Frontal cortex (tissue), 4 donors: ENCODE measurements around the gene ARX. TPM values are rescaled to one million over a fixed set of nuclear protein-coding genes. Genes with fewer than 3 reads are reported as not detected.

Experiments used
- DNase-seq, 2 donors: peaks; one replicate each; pipeline ENCODE4 v3.0.0; 2012; ENCODE audit warnings: low spot score in 2 of 2
- FAIRE-seq: peaks from 2 replicates; lab custom pipeline; 2012; peaks lifted over from hg19 to GRCh38; lab: Jason Lieb, UNC
- total RNA-seq: library from RNA; depleted of rRNA; stranded (reverse); fragments of >200 nt; gene quantifications from one replicate; pipeline ENCODE4 v1.2.3, GENCODE V29; 2014
- donor health status: control.
- donor health status: control.
- donor health status: control.

The ARX gene
- total RNA-seq, 1 donor from 2014 or later = 6.1 TPM

DNA sequence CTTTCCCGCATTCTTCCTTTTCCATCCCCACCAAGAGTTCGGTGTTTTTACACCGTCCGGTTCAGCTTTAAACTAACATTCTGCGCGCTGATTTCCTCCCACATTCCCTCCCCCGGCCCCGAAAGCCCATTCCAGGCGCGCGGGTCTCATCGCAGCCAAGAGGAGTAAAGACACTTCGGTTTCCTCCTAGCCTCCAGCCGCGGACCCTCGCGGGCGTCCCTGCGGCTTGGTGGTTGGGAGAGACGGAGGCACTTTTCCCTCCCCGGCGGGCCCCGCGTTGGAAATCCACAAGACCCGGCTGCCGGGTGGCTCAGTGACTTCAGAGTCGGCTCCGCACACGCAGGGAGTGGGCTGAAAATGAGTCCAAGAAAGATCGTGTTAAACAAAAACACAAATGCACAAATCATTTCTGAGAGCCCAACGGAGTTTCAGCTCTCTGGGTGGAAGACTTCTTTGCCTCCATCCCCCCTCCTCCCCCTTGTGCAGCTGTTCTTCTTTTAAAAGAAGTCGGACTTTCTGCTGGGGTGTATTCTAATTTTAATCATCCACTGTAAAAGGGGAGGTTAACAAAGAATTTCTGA lies 2.0 kb upstream of the ARX start:
- FAIRE-seq (no peak), DNase-seq (no peak)

DNA sequence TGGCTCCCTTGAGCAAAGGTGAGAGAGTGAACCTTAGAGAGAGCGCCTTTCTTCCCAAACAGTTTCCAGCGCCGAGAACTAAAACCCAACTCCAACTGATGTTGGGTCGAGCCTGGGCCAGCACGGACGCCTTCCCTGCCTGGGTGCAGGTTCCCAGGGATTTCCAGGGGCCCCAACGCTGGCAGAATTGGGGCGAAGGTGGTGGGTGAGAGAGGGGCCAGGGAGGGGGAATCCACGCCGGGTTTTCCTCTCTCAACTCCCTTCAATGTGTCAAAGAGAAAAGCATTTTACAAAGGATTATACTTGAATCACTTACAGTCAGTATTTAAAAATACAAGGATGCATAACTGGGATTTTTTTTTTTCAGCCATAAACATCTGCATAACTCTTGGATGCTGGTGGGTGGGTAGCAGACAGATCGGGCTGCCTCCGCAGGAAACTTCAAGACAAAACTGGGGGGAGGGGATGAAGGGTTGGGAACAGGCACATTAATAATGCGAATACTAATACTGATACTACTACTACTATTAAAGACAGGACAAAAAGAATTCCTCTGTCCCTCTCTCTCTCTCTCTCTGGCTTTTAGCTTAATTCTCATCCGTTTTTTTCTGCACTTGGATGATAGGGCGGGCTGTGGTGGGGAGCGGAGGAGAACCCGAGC lies 1.3 kb upstream of the ARX start:
- no peak for FAIRE-seq
- DNase-seq = no peak

DNA sequence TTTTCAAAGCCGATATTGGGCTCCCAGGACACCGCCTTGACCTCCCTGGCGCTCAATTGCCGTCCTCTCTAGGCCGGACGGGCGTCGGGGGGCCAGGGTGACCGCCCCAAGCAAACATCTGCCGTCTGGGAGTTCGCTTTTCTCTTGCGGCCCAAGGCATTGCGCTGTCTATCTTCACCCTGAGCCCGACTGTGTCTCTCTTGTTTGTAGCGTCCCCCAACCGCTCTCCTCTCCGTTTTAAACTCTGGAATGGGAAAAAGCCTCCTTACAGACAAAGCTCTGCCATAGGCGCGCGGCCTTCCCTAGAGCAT lies 551 bp upstream of the ARX start:
- DNase-seq (no peak), FAIRE-seq (no peak)

DNA sequence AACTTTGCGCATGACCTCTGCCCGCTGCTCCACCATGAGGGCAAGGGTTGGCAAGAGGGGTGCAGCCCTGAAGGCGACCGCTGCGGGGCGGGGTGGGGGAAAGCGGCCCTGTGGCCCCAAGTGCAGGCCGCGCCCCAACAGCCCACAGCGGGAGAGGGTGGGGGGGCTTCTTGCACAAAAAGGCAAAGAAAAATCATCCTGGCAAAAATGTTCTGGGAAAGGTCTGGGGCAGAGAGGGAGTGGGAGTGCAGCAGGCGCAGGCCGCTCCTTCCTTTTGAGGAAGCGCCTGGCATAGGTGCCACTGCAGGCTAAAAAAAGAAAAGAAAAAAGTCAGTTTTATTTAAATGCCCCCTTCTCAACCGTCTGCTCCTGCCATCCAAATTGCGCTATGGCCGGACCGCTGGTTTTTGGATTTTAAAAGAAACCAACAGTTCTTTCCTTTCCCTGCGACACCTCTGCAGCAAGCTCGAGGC lies 1.4 kb downstream of the ARX start:
- FAIRE-seq = no peak
- no peak for DNase-seq

DNA sequence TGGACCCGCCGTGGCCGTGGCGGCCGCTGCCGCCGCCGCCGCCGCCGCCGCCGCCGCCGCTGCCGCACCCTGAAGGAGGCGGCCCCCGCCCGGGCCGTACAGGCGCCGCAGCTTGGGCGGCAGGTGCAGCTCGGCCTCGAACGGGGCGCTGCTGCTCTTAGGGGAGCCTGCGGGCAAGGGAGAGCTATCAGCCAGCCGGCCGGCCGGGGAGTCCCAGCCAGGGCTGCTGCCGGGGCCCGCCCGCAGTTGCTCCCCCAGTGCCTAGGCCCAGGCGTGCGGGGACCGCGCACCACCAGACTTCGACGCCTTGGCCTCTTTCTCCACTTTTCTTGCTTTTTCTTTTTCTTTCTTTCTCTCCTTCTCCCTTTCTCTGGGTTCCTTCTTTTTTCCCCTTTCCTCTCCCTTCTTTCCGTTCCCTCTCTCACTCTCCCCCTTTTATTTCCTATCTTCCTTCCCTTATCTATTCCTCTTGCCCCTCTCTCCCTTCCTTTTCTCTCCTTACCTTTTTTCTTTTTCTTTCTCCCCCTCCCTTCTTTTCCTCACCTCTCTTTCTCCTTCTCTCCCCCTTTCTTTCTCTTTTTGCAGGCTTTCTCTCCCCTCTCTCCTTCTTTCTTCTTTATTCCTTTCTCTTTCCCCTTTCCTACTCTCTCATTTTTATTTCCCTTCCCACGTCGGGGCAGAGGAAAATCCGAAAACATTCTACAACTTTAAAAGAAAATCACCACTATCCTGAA lies 2.0 kb downstream of the ARX start:
- no peak for DNase-seq
- no peak for FAIRE-seq

DNA sequence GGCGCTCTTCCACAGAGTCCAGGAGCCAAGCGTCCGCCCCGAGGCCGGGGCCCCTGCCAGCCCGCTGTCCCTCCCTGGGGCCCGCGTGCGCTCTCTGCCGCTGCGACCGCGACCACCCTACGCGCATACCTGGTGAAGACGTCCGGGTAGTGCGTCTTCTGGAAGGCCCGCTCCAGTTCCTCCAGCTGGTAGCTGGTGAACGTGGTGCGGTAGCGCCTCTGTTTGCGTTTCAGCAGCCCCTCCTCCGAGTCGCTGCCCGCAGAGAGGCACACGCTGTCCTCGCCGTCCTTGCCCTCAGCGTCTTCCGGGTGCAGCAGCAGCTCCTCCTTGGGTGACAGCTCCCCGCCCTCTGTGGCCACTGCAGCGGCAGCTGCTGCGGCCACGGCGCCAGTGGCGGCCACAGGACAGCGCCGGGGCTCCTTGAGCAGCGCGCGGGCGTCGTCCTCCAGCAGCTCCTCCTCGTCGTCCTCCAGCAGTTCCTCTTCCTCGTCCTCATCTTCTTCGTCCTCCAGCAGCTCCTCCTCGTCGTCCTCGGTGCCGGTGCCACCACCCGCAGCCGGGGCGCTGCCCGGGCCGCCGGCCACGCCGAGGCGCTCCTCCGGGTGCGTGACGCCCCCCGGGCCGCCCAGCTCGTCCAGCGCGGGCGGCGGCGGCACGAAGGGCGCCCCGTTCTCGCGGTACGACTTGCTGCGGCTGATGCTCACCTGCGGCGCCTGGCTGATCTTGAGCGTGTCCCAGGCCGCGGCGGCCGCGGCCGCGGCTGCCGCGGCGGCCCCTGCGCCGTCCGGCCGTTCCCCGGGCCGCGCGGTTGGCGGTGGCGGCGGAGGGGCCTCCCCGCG lies 2.8 kb downstream of the ARX start:
- DNase-seq = no peak

DNA sequence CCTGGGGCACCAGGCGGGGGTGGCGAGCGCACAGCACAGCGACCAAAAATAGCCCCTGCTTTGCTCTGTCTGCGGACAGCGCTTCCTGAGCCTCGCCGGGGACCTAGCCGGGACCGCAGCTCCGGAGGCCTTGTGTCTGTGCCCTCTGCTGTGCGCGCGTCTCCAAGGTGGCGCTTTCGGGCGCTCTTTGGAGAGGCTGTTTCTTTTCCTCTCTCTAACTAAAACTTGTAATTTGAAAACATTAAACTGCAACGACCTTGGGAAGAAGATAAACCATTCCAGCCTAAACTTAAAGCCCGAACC lies 3.4 kb downstream of the ARX start:
- DNase-seq = no peak
- no peak for FAIRE-seq

More for the DNA sequence above, 2.8 kb downstream of the ARX start:
- no peak for FAIRE-seq

DNA sequence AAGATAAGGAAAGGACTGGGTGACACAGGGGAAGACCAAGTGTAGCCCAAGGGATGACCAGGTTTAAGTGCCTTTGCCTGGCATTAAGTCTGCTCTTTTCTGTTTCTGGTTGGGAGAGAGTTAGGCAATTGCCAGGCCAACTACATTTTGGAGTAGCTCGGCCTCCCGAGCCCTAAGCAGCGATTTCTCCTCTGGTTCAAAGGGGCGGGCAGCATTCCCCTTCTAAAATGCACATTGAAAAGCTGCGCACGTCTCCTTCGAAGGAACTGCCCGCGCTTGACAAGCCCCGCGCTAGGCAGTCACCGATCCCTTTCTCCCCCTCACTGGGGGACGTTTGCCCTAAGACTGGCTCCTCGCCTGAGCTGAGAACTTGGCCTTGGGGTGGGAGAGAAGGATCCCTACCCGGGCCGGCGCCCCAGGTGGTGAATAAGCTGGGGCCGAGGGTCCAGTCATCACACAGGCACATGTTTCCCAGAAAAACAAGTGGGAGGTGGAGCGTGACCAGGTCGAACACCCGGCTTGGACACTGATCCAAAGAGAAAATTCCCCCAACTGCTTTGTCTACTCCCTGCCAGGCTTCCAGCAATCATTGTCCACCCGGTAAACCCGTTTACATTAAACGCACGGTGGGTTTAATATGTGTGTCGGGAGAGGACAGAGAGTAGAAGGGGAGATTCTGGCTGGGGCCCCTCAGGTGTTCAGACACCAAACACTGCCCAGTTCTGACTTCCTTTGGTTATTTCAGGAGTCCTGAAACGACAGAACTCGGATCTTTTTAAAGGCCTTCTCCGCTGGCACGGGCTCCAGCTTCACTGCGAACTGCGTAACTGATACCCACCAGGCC lies 4.0 kb downstream of the ARX start:
- DNase-seq (peak in 1 of 2 donors; percentile 54), FAIRE-seq (no peak)

DNA sequence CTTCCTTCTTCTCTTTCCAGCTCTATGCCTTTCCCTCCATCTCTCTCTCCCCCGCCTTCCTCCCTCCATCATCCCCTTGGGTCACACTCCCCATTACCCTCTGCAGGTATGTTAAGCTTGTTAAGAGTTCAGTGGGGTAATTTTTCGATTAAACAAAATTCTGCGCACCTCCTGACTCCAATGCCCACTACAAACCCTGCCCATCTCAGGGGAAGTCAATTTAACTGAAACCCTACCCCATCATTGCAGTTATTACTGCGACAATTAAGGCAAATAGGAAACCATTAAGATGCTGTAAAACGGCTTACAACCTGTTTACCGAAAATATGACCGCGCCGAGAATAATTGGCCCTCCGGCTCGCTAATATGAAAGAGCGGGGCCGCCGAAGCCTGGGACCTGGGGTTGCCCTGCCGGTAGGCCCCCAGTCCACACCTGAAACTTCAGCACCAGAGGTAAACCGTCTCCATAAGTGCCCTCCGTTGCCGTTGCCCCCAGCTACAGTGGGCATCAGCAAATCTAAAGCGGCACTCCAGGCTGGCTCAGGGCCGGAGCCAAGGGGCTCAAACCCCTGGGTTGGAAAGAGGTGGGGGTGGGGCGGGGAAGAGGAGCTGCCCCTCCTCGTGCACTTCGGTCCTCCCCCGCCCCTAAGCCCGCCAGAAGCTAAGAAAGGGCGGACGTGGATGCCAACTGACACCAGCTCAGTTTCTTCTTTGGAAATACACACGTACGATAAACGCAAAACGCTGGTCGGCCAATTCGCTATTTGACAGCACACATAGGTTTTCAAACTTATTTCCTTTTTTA lies 4.8 kb downstream of the ARX start:
- no peak for DNase-seq

DNA sequence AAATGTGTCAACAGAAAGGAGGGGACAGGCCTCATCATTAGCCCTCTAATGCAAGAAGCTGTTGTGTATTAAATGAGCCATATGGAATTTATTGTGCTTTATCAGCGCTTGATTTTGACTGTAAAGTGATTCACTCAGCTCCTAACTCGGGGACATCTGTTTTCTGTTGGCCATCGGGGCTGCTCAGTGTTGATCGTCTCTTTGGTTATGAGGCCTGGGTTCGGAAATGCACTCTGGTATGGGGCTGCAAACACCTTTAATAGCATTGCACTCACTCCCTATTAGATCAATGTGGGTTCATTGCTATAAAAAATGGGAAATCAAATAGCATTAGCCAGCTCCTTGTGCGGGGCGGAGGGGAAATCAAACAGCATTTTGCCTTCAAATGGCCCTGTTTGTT lies 6.4 kb downstream of the ARX start:
- FAIRE-seq (no peak), DNase-seq (no peak)

More for the DNA sequence above, 4.8 kb downstream of the ARX start:
- FAIRE-seq = no peak

DNA sequence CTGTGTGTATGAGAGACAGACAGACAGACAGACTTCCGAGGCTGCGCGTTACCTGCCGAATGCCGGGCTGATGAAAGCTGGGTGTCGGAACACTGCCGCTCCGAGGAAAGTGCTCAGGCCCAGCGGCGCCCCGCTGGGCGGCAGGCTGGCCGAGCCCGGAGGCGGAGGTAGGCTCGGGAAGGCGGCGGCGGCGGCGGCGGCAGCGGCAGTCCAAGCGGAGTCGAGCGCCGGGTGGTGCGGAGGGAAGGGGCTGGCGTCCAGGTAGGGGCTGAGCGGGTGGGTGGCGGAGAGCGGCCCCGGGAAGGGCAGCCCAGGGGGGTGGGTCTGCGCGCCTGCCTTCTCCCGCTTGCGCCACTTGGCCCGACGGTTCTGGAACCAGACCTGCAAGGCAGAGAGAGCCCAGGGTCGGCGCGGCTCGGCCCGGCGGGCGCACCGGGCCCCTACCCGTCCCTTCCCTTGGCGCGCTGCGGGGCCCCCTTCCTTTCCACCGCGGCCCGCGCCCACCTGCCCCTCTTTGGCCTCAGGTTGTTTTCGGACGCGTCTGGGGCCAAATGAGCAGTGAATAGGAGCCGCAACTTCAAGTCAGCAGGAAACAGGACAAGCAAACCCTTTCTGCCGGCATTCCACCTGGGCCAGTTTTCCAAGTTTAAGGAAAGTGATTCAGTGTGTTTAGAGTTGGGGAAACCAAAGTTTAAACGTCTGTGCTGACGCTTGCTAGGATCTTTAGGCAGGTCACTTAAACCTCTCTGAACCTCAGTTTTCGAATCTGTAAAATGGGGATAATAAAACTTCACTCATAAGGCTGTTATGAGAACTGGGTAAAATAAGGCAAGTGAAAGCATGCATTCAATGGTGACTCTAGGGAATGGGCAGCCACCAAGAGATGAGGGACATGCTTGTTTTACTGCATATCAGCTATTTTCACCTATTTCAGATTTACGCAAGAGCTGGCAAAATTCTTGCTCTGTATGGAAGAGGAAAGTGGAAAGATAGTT lies 8.4 kb downstream of the ARX start:
- FAIRE-seq = no peak
- no peak for DNase-seq

DNA sequence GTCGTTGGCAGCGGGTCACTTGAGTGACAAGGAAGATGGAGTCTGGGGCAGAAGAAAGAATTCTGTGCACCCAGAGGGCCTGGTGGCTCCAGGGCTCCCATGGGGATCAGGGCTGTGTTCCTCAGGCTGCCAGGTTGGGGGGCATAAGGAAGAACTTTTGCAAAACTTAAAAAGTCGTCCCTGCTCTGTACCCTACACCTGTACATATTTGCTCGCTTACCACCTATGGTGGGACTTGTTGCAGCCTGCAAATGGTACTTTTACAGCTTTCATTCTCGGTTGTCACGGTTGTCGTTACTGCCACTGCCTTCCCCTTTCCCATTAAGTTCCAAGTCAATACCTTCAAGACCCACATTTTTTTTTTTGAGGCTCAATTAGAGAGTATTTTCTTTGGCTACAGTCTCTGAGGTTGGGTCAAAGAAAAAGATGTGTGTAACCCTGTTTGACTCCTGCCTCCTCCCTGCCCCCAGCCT lies 9.1 kb downstream of the ARX start:
- DNase-seq (no peak), FAIRE-seq (no peak)

DNA sequence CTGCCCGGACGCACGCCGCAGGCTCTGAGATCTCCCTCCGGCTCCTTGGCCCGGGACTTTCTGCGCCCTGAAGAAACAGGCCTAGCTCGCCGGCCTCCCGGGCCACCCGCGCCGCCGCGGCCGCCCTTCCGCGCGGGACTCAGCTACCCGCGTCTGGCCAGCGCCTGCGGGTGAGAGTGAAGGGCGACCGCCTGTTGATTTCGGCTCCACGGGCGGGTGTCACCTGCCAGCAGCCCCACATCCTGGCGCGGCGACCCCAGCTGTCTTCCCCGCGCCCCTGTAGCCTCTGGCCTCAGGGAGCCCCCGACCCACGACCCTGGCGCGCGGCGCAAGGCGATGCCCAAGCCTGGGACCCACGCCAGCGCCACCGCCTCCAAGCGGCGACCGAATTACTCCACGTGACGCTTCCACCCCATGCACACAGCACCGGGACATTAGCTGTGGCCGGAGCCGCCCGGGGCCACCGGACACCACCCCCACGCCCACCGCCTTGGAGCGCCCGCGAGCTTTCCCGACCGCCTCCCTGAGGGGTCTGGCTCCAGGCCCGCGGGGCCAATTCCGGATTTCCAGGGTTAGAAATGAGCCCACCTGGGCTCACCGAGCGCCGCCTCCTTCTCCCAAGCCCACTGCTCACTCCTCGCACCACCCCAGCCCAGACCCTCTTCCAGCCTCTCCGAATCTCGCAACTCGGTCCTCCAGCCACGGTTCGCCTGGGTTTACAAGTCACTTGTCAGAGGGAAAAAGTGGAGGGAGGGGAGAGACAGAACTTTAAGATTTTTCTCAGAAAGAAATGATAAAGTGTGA lies 10.2 kb downstream of the ARX start:
- no peak for DNase-seq
- no peak for FAIRE-seq

DNA sequence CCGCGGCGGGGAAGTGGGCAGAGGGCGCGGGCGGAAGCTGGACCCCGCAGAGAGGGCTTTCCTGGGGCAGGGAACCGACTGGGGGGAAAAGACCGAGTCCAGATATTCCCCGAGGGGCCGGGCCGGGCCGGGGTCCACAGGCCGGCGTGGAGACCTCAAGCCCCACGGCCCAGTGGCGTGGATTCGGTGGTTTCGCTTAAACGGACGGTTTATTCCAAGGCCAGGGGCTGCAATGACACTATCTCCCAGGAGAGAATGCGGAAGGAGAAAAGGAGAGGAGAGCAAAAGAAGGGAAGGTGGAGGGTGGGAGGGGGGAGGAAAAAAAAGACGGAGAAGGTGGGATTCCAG lies 10.8 kb downstream of the ARX start:
- DNase-seq (no peak), FAIRE-seq (no peak)

DNA sequence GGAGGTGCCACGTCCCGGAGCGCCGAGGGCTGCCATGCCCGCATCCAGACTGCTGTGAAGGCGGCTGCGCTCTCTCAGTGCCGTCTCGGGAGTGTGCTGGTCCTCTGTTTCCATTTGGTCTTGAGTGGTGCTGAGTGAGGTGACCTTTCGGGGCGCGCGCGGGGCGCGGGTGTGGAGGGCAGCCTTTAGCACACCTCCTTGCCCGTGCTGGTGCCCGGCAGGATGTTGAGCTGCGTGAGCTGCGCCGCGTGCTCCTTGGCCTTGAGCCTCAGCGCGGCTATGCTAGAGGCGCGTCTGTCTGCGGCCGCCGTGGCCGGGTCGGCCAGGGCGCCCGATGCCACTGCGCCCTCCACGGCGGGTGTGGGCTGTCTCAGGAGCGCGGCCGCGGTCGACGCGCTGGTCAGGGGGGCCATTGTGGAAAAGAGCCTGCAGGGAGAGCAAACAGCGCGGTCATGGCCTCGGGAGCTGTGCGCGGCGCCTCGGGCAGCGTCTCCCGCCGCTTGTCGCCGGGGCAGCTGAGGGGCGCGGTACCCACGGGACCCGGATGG lies 11.2 kb downstream of the ARX start:
- DNase-seq (no peak), FAIRE-seq (no peak)

DNA sequence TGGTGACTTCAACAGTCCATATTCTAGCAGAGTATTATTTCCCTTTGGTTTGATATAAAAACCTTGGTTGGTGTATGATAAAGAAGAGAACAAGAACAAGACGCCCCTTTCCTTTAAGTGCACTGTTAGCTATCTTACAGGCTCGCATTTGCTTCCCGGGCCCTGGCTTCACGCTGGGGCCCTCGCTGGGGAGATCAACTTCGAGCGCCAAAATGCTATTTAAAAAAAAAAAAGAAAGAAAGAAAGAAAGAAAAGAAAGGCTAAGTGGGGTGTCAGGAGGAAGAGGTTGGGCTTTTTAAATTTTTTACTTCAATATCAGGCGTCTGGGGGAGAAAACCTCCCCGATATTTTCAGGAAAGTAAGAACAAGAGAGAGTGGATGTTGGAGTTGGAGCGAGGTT lies 11.7 kb downstream of the ARX start:
- FAIRE-seq = no peak
- no peak for DNase-seq
